Measurements from ENCODE around the gene TBX19.

TBX19 gene

DNA sequence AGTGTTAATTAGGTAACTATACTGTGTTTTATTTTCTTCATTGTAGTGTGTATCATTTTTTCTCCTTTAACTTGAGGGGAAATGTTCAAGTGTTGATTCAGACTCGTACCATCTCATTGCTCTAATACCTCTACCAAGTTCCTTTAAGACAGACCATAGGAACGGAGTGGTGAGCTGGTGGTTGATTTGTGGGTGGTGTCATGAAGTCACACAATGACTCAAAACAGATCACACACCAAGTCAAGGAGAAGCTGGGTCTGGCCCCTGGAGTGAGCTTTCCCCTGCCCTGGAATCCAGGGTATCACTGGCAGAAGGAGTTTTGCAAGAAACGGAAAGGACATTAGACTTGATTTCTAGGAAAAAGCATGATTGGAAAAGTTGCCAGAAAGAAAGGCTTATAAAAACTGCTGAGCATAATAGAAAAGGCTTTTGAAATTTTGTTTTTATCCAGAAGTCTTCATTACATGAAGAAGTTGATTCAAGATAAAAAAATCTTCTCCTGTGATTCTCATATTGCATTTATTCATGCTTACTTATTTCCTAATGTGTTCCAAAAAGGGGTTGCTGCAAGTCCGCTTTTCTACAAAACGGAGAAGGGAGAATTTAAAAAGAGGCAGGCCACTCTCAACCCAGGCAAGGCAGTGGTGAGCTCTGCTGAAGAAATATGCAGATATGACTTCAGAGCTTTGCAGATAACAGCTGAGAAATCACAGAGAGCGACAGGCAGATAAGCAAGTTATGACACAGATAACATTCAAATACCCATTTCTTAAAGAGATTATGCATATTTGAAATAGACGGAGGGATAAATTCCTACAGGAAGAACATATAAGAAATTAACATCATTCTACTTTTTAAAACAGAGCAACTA is 79.7 kb downstream of the TBX19 start:
- peak; percentile 19 for DNase-seq (ENCODE audit: low read depth)

DNA sequence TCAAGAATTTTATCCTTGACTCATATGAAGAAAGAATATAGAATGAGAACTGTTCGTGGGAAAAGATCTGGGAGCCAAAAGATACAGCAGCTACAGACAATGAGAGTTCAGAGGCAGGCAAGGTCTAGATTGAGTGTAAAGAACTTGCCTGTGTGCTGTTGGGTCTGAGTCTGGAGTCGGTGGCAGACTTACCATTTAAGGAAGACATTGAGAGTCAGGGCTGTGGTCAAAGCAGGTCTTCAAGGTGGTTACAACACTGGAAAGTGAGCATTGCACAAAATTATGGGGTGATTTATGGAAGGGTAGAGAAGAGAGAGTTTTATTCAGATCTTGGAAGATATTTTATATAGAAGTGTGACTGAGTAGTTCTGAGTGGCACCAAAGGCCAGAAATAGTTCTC is 80.6 kb downstream of the TBX19 start:
- DNase-seq (ENCODE audit: low read depth), result no peak

DNA sequence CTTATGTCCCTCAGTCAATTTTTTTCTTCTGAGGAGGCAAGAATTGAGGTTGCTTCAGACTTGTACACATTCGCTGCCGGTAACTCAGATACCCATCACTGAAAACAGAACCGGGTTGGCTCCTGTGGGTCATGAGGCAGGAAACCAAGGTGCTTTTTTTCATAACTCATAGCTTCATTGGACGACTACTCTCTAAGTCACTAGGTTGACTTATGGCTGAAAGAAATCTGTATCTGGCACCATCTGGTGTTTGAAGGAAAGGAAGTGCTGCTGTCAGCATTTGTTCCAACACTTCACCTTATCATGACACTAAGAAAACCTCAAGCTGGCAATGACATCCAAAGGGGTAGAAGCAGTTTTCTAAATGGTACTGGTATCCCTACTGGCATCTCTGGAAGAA is 82.3 kb downstream of the TBX19 start:
- peak; percentile 35 for DNase-seq (ENCODE audit: low read depth)
